Mesenchymal stem cell (in vitro differentiated cells and primary cell): ENCODE data around the gene ACO2.

Experiments
- DNase-seq: peaks from one replicate; pipeline ENCODE4 v3.0.0-alpha.2; 2013
- H2AFZ ChIP-seq: one replicate; pipeline ENCODE4 v1.6.1; 2013; ENCODE audit warnings: low read depth, mild to moderate bottlenecking, control low read depth, inconsistent platforms, low read length, moderate library complexity
- H2AK5ac ChIP-seq: 2 replicates; pipeline ENCODE4 v1.6.1; 2013; ENCODE audit warnings: low read length, moderate library complexity, mild to moderate bottlenecking, inconsistent platforms; ENCODE audit not compliant: severe bottlenecking
- H2BK120ac ChIP-seq: one replicate; pipeline ENCODE4 v1.6.1; 2013; ENCODE audit warnings: low read depth, mild to moderate bottlenecking, inconsistent platforms, low read length, moderate library complexity
- H2BK12ac ChIP-seq, 2 experiments: one replicate each; pipeline ENCODE4 v1.6.1; 2013; ENCODE audit warnings: inconsistent platforms in 2 of 2, low read length in 2 of 2, mild to moderate bottlenecking in 2 of 2, moderate library complexity in 2 of 2, control low read depth in 1 of 2
- H2BK15ac ChIP-seq: one replicate; pipeline ENCODE4 v1.6.1; 2013; ENCODE audit warnings: mild to moderate bottlenecking, low read depth, inconsistent platforms; ENCODE audit not compliant: poor library complexity, severe bottlenecking
- H2BK5ac ChIP-seq: 2 replicates; pipeline ENCODE4 v1.6.1; 2013; ENCODE audit warnings: low read depth, mild to moderate bottlenecking, low read length, control low read depth, inconsistent platforms; ENCODE audit not compliant: poor library complexity, severe bottlenecking
- H3K14ac ChIP-seq, 2 experiments: one replicate each; pipeline ENCODE4 v1.6.1; 2013; ENCODE audit warnings: inconsistent platforms in 2 of 2, low read length in 2 of 2, control low read depth in 1 of 2, mild to moderate bottlenecking in 1 of 2, moderate library complexity in 1 of 2
- H3K18ac ChIP-seq, 2 experiments: one replicate each; pipeline ENCODE4 v1.6.1; 2013; ENCODE audit warnings: inconsistent platforms in 2 of 2, low read length in 2 of 2, control low read depth in 1 of 2, low read depth in 1 of 2, mild to moderate bottlenecking in 1 of 2
- H3K23ac ChIP-seq, 2 experiments: one replicate each; pipeline ENCODE4 v1.6.1; 2013; ENCODE audit warnings: inconsistent platforms in 2 of 2, low read length in 2 of 2, mild to moderate bottlenecking in 2 of 2, moderate library complexity in 2 of 2, control low read depth in 1 of 2
- H3K27ac ChIP-seq: 2 replicates; pipeline ENCODE4 v1.5.1; 2013; ENCODE audit warnings: mild to moderate bottlenecking, moderate library complexity, low read length, control low read depth, inconsistent platforms; ENCODE audit not compliant: poor library complexity, severe bottlenecking
- H3K27me3 ChIP-seq, 2 experiments: 2 replicates each; pipeline versions ENCODE4 v1.6.1 to v1.7.0; 2013; ENCODE audit warnings: low read length in 2 of 2, mild to moderate bottlenecking in 2 of 2, moderate library complexity in 2 of 2, control low read depth in 1 of 2, inconsistent platforms in 1 of 2; ENCODE audit not compliant: control insufficient read depth in 1 of 2, insufficient read depth in 1 of 2
- H3K36me3 ChIP-seq, 2 experiments: 2 replicates each; pipeline versions ENCODE4 v1.6.1 to v1.7.0; 2013; ENCODE audit warnings: low read length in 2 of 2, control low read depth in 1 of 2, inconsistent platforms in 1 of 2, low read depth in 1 of 2, mild to moderate bottlenecking in 1 of 2; ENCODE audit not compliant: insufficient read depth in 2 of 2, control insufficient read depth in 1 of 2
- H3K4ac ChIP-seq, 2 experiments: one replicate each; pipeline ENCODE4 v1.6.1; 2013; ENCODE audit warnings: inconsistent platforms in 2 of 2, low read length in 2 of 2, mild to moderate bottlenecking in 2 of 2, moderate library complexity in 2 of 2, control low read depth in 1 of 2, low read depth in 1 of 2
- H3K4me1 ChIP-seq: 2 replicates; pipeline ENCODE4 v1.6.1; 2013; ENCODE audit warnings: low read depth, low read length, control low read depth; ENCODE audit not compliant: control insufficient read depth, insufficient read depth
- H3K4me2 ChIP-seq: 2 replicates; pipeline ENCODE4 v1.6.1; 2013; ENCODE audit warnings: low read length, mild to moderate bottlenecking, inconsistent platforms; ENCODE audit not compliant: poor library complexity, severe bottlenecking
- H3K4me3 ChIP-seq, 2 experiments: 2 replicates each; pipeline versions ENCODE4 v1.5.1 to v1.7.0; 2013; ENCODE audit warnings: low read length in 2 of 2, mild to moderate bottlenecking in 2 of 2, control low read depth in 1 of 2, low read depth in 1 of 2; ENCODE audit not compliant: insufficient read depth in 1 of 2
- H3K79me1 ChIP-seq: replicated peaks from 2 replicates; pipeline ENCODE4 v1.6.1; 2013; ENCODE audit warnings: mild to moderate bottlenecking, control low read depth, low read length, inconsistent platforms; ENCODE audit not compliant: poor library complexity, severe bottlenecking
- H3K9ac ChIP-seq: 2 replicates; pipeline ENCODE4 v1.7.0; 2013; ENCODE audit warnings: mild to moderate bottlenecking, low read length, moderate library complexity
- H3K9me3 ChIP-seq: 2 replicates; pipeline ENCODE4 v1.7.0; 2013; ENCODE audit warnings: mild to moderate bottlenecking, low read length; ENCODE audit not compliant: control insufficient read depth
- H4K8ac ChIP-seq: one replicate; pipeline ENCODE4 v1.6.1; 2013; ENCODE audit warnings: inconsistent platforms, mild to moderate bottlenecking, low read length, moderate library complexity
- H4K91ac ChIP-seq: one replicate; pipeline ENCODE4 v1.6.1; 2013; ENCODE audit warnings: mild to moderate bottlenecking, low read length, inconsistent platforms
- WGBS: methylation state at CpG from one replicate; pipeline ENCODE4 v1.1.7; 2013; ENCODE audit warnings: mixed read lengths; 5-methylcytosine and 5-hydroxymethylcytosine counted together

The ACO2 gene

GRCh38 chr22:41513391-41513790, 44.5 kb downstream of the ACO2 start:
- no peak overlapping the region for H2BK5ac ChIP-seq
- H2BK15ac ChIP-seq: no peak overlapping the region
- no peaks in the 10 kb centered on the region for H3K27me3 ChIP-seq
- no peak overlapping the region for H3K4me2 ChIP-seq
- peak overlapping the region; percentile 53 for H2AK5ac ChIP-seq
- no peak for DNase-seq
- no peak overlapping the region for H3K23ac ChIP-seq
- WGBS: 93% methylated on average over 5 of the region's 5 CpGs
- peak overlapping the region in 1 of 2 experiments; percentile 70 for H2BK12ac ChIP-seq
- H4K8ac ChIP-seq: peak overlapping the region; percentile 35
- no peak overlapping the region for H3K4me3 ChIP-seq
- H3K27ac ChIP-seq: peak overlapping the region; percentile 9
- H3K4me1 ChIP-seq: peaks cover 35% of the 10 kb centered on the region
- H3K18ac ChIP-seq: peak overlapping the region; percentile 58 to 61
- H3K9me3 ChIP-seq: no peaks in the 10 kb centered on the region
- H3K9ac ChIP-seq: peak overlapping the region; percentile 10
- H4K91ac ChIP-seq: peak overlapping the region; percentile 30
- H3K14ac ChIP-seq: no peak overlapping the region
- H3K79me1 ChIP-seq: peaks cover 45% of the 10 kb centered on the region
- no peak overlapping the region for H2AFZ ChIP-seq
- H3K36me3 ChIP-seq: peaks cover 63 to 66% of the 10 kb centered on the region in 2 experiments
- peak overlapping the region in 1 of 2 experiments; percentile 5 for H3K4ac ChIP-seq
- peak overlapping the region; percentile 3 for H2BK120ac ChIP-seq

- H3K27ac ChIP-seq: no peak overlapping the region
- no peak overlapping the region for H4K91ac ChIP-seq
- H3K23ac ChIP-seq: no peak overlapping the region
- H3K4me3 ChIP-seq: no peak overlapping the region
- H3K9ac ChIP-seq: no peak overlapping the region
- H3K4me2 ChIP-seq: no peak overlapping the region
- no peaks in the 10 kb centered on the region for H3K9me3 ChIP-seq
- H2BK120ac ChIP-seq: no peak overlapping the region
- no peak overlapping the region for H3K18ac ChIP-seq
- H4K8ac ChIP-seq: no peak overlapping the region
- H3K27me3 ChIP-seq: no peaks in the 10 kb centered on the region
- H2AK5ac ChIP-seq: no peak overlapping the region
- no peak overlapping the region for H3K4ac ChIP-seq
- no peak overlapping the region for H2AFZ ChIP-seq
- no peak overlapping the region for H2BK5ac ChIP-seq
- peaks cover 63 to 65% of the 10 kb centered on the region in 2 experiments for H3K36me3 ChIP-seq
- peaks cover 29% of the 10 kb centered on the region for H3K79me1 ChIP-seq
- H3K14ac ChIP-seq: no peak overlapping the region
- 94% methylated on average over 8 of the region's 8 CpGs for WGBS
- DNase-seq: no peak
- H2BK15ac ChIP-seq: no peak overlapping the region
- H2BK12ac ChIP-seq: no peak overlapping the region
- peaks cover 23% of the 10 kb centered on the region for H3K4me1 ChIP-seq
Observed at GRCh38 chr22:41516462-41516861, 47.5 kb downstream of the ACO2 start.

GRCh38 chr22:41517172-41518047, 48.5 kb downstream of the ACO2 start:
- Histone ChIP-seq H2BK15ac (no peak overlapping the region), H2AFZ (no peak overlapping the region), H4K91ac (no peak overlapping the region), H3K27ac (no peak overlapping the region), H2AK5ac (no peak overlapping the region), H3K4ac (peak overlapping the region in 1 of 2 experiments; percentile 7), H2BK120ac (no peak overlapping the region), H3K27me3 (no peaks in the 10 kb centered on the region), H3K23ac (no peak overlapping the region), H3K36me3 (peaks cover 57 to 63% of the 10 kb centered on the region in 2 experiments), H3K18ac (no peak overlapping the region), H3K9ac (peak overlapping the region; percentile 12), H3K4me3 (no peak overlapping the region), H2BK12ac (peak overlapping the region in 1 of 2 experiments; percentile 64), H3K9me3 (no peaks in the 10 kb centered on the region), H3K4me2 (no peak overlapping the region), H3K4me1 (peaks cover 20% of the 10 kb centered on the region), H3K14ac (no peak overlapping the region), H4K8ac (no peak overlapping the region), H3K79me1 (peaks cover 25% of the 10 kb centered on the region), H2BK5ac (no peak overlapping the region)
- DNase-seq: peak; percentile 59
- WGBS: 70% methylated on average over 22 of the region's 22 CpGs

GRCh38 chr22:41518048-41518347, 49.1 kb downstream of the ACO2 start:
- peaks cover 17% of the 10 kb centered on the region for H3K4me1 ChIP-seq
- peaks cover 25% of the 10 kb centered on the region for H3K79me1 ChIP-seq
- H2AFZ ChIP-seq: no peak overlapping the region
- H2AK5ac ChIP-seq: peak overlapping the region; percentile 0
- H4K8ac ChIP-seq: no peak overlapping the region
- H2BK5ac ChIP-seq: no peak overlapping the region
- H3K9ac ChIP-seq: no peak overlapping the region
- H3K23ac ChIP-seq: no peak overlapping the region
- no peak overlapping the region for H3K18ac ChIP-seq
- H3K36me3 ChIP-seq: peaks cover 60 to 64% of the 10 kb centered on the region in 2 experiments
- H4K91ac ChIP-seq: no peak overlapping the region
- no peak overlapping the region for H3K4me3 ChIP-seq
- H2BK12ac ChIP-seq: no peak overlapping the region
- no peak overlapping the region for H3K4ac ChIP-seq
- H3K14ac ChIP-seq: no peak overlapping the region
- no peak for DNase-seq
- no peak overlapping the region for H2BK120ac ChIP-seq
- no peaks in the 10 kb centered on the region for H3K9me3 ChIP-seq
- H3K27ac ChIP-seq: no peak overlapping the region
- H3K4me2 ChIP-seq: no peak overlapping the region
- H2BK15ac ChIP-seq: no peak overlapping the region
- 90% methylated on average over 7 of the region's 7 CpGs for WGBS
- H3K27me3 ChIP-seq: no peaks in the 10 kb centered on the region
